ENCODE measurements around the gene SPAG5.

DNA sequence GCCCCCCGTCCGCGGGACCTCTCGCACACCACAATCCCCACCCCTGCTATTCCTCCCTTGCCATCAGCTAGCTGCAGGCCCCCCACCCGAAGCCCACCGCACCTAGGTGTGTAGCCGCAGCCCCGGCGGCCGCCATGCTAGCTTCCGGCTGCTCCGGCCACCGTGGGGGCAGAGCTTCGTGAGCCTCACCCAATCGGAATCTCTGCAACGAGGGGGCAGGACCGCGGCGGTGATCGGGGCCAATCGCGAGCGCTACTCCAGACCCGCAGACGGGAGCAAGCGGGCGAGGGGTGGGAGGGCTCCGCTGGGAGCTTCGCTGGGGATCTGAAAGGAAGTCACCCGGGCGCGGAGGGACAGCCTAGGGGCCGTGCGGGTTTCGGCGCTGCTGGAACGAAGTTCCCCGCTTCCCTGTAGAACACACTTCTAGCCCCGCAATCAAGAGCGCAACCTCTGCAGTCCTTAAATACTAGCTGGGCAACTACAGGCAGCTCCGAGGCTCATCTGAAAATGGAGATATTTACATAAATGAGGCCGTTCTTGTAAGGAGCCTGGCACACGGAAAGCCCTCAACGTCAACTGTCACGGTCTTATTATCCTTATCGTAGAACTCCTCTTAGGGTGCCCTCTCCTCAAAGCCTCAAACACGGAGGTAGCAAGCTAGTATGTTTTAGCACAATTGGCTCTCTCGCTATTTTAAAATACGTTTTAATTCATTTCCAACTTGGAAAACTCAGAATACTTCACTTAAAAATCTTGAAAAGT is 27.3 kb downstream of the SPAG5 start, which contains the start of gene PIGS:
- no peak for TF ChIP-seq GATA2 (IDR thresholded peaks at IDR 0.05; ENCODE audit: low read depth, low read length)
- no peak for TF ChIP-seq GATA3 (IDR thresholded peaks at IDR 0.05; ENCODE audit: low read depth, low read length)
